Measurements from ENCODE around the gene BMP6. TPM values are rescaled to one million over a fixed set of nuclear protein-coding genes. Genes with fewer than 3 reads are reported as not detected.

The BMP6 gene
- total and polyA plus RNA-seq, 2 donors (not counting 3 experiments of a cell fraction or from before 2014, with no cell fraction given), result 221 to 276 TPM

DNA sequence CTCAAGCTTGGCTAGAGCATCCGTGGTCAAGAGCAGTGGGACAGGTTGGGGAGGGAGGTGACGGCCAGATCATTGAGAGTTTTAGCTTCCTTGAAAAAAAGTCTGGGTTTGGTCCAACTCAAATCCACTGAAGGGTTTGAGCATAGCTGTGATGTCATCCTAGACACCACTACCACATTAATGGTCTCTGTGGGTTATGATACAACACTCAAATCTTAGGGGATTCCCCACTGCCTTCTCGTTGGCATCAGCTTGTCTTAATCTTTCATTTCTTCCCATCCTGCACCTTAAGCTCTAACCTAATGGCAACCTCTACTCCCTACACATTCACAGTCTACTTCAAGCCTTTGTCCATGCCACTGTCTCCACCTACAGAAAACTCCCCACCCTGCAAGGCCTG is 77.3 kb downstream of the BMP6 start:
- Histone ChIP-seq H3K4me2 (ENCODE audit: insufficient read depth, low read length) (no peak overlapping the region), H2AFZ (ENCODE audit: low read depth, low read length) (no peak overlapping the region), H3K4me1 (ENCODE audit: control insufficient read depth, extremely low read depth, insufficient read depth, low read length) (peaks cover 42% of the 10 kb centered on the region), H4K20me1 (replicated peaks; ENCODE audit: control insufficient read depth, extremely low read depth, insufficient read depth, low read length) (peaks cover 27% of the 10 kb centered on the region), H3K79me2 (ENCODE audit: control insufficient read depth, insufficient read depth, low read length) (peaks cover 97% of the 10 kb centered on the region), H3K27me3 (ENCODE audit: control insufficient read depth in 2 of 2, insufficient read depth in 2 of 2, low read length in 2 of 2) (no peaks in the 10 kb centered on the region), H3K4me3 (replicated peaks in 1 of 3; ENCODE audit: insufficient read depth in 1 of 3, low read depth in 1 of 3, low read length in 3 of 3) (no peak overlapping the region), H3K36me3 (ENCODE audit: control insufficient read depth in 2 of 2, extremely low read depth in 1 of 2, insufficient read depth in 2 of 2, low read length in 2 of 2) (peaks cover 21 to 22% of the 10 kb centered on the region in 2 experiments), H3K9ac (replicated peaks; ENCODE audit: extremely low read depth, insufficient read depth, low read length) (no peak overlapping the region), H3K9me3 (replicated peaks; ENCODE audit: control insufficient read depth, insufficient read depth, low read length) (no peaks in the 10 kb centered on the region), H3K9me1 (replicated peaks; ENCODE audit: control insufficient read depth, extremely low read depth, insufficient read depth, low read length) (peaks cover 4% of the 10 kb centered on the region), H3K27ac (ENCODE audit: insufficient read depth, low read depth, low read length) (no peak overlapping the region)
- POLR2A ChIA-PET, result no interaction called here
- TF ChIP-seq POLR2AphosphoS5 (IDR thresholded peaks at IDR 0.05; ENCODE audit: insufficient read depth, low read depth, low read length), result peak; percentile 40
- no peak for TF ChIP-seq FOS (IDR thresholded peaks at IDR 0.05; ENCODE audit: borderline replicate concordance, insufficient read depth, low read length)
- TF ChIP-seq POLR2A (IDR thresholded peaks at IDR 0.05; ENCODE audit: low read depth, low read length), result peak; percentile 30
- TF ChIP-seq EZH2 (IDR thresholded peaks at IDR 0.05; ENCODE audit: borderline replicate concordance, low read depth, low read length, severe bottlenecking), result no peak
- TF ChIP-seq, protein P1, sequence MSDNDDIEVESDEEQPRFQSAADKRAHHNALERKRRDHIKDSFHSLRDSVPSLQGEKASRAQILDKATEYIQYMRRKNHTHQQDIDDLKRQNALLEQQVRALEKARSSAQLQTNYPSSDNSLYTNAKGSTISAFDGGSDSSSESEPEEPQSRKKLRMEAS (IDR thresholded peaks at IDR 0.05; ENCODE audit: insufficient read depth, insufficient read length), result no peak
- intact Hi-C loops (cut with micrococcal nuclease) (no loop called here), dilution Hi-C loops (cut with MboI; ENCODE audit: extremely low pct_ligation_motif_present, low sequenced_read_pairs) (no loop called here)
- BruUV-seq (replicated peaks), result no TSS peak
- FAIRE-seq (no peak), DNase-seq (ENCODE audit: low read depth, low spot score) (no peak)
- CTCF ChIA-PET, result no interaction called here

DNA sequence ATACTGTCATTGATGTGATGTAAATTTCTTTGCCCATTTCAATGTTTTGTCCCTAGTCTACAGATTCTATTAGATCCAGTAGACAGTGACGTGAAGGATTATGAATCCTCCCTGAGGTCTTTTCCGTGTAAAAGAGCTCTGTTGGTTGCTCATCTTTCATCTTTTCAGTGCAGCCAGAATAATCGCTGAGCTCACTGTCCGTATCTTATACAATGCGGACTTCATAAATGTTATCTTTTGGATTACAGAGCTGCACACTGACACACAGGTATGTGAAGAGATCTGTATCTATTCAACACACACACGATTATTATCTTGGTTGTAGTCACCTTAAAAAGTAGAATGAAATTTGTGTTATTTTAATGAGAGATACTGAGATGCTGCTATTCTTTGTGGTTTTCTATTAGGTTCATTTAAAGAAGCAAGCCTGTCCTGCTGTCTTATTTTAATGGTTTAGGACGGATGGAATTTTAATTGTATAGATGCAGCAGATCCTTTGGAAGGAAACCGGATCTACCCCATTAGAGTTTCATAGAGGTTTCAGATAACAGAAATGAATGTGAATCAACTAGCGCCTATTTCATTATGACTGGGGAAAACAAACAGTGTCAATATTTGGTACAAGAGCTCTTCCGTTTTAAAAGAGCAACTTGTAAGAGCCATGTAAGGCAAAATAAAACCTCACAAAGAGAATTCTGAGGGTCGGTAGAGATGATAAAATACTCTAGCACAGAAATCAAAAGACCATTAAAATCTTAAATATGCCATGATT is 79.4 kb downstream of the BMP6 start:
- H3K36me3 ChIP-seq (ENCODE audit: control insufficient read depth in 2 of 2, extremely low read depth in 1 of 2, insufficient read depth in 2 of 2, low read length in 2 of 2), result peaks cover 19 to 20% of the 10 kb centered on the region in 2 experiments
- BruUV-seq (replicated peaks), result no TSS peak
- H4K20me1 ChIP-seq (replicated peaks; ENCODE audit: control insufficient read depth, extremely low read depth, insufficient read depth, low read length), result peaks cover 26% of the 10 kb centered on the region
- H3K9ac ChIP-seq (replicated peaks; ENCODE audit: extremely low read depth, insufficient read depth, low read length), result no peak overlapping the region
- H3K4me1 ChIP-seq (ENCODE audit: control insufficient read depth, extremely low read depth, insufficient read depth, low read length), result peaks cover 42% of the 10 kb centered on the region
- intact Hi-C loops (cut with micrococcal nuclease) (no loop called here), dilution Hi-C loops (cut with MboI; ENCODE audit: extremely low pct_ligation_motif_present, low sequenced_read_pairs) (no loop called here)
- DNase-seq (ENCODE audit: low read depth, low spot score), result no peak
- H2AFZ ChIP-seq (ENCODE audit: low read depth, low read length), result no peak overlapping the region
- H3K79me2 ChIP-seq (ENCODE audit: control insufficient read depth, insufficient read depth, low read length), result peaks cover 97% of the 10 kb centered on the region
- no peak overlapping the region for H3K4me3 ChIP-seq (replicated peaks in 1 of 3; ENCODE audit: insufficient read depth in 1 of 3, low read depth in 1 of 3, low read length in 3 of 3)
- H3K27me3 ChIP-seq (ENCODE audit: control insufficient read depth in 2 of 2, insufficient read depth in 2 of 2, low read length in 2 of 2), result no peaks in the 10 kb centered on the region
- H3K27ac ChIP-seq (ENCODE audit: insufficient read depth, low read depth, low read length), result peak overlapping the region; percentile 24
- peaks cover 4% of the 10 kb centered on the region for H3K9me1 ChIP-seq (replicated peaks; ENCODE audit: control insufficient read depth, extremely low read depth, insufficient read depth, low read length)
- FAIRE-seq, result no peak
- ChIA-PET CTCF (interaction anchor here (1.2 to 1.3 kb wide), 2 partner anchors 42 to 201 kb away, joined by 3 to 4 read pairs; no protein-coding TSS in a partner anchor), POLR2A (no interaction called here)
- no peak overlapping the region for H3K4me2 ChIP-seq (ENCODE audit: insufficient read depth, low read length)
- no peaks in the 10 kb centered on the region for H3K9me3 ChIP-seq (replicated peaks; ENCODE audit: control insufficient read depth, insufficient read depth, low read length)
- TF ChIP-seq, protein P1 (IDR thresholded peaks at IDR 0.05; ENCODE audit: insufficient read depth, insufficient read length), result no peak
- TF ChIP-seq FOS (IDR thresholded peaks at IDR 0.05; ENCODE audit: borderline replicate concordance, insufficient read depth, low read length) (no peak), CTCF (IDR thresholded peaks at IDR 0.05; ENCODE audit: extremely low read depth in 1 of 2, insufficient read depth in 1 of 2, low read depth in 1 of 2, low read length in 2 of 2) (no peak), POLR2AphosphoS5 (IDR thresholded peaks at IDR 0.05; ENCODE audit: insufficient read depth, low read depth, low read length) (no peak), JUN (IDR thresholded peaks at IDR 0.05; ENCODE audit: borderline replicate concordance, insufficient read depth, insufficient read length, low read depth) (no peak), MYC (IDR thresholded peaks at IDR 0.05; ENCODE audit: low read depth, low read length) (no peak), GATA2 (IDR thresholded peaks at IDR 0.05; ENCODE audit: insufficient read depth, insufficient read length, low read depth, low read length) (no peak), POLR2A (IDR thresholded peaks at IDR 0.05; ENCODE audit: low read depth, low read length) (no peak), EZH2 (IDR thresholded peaks at IDR 0.05; ENCODE audit: borderline replicate concordance, low read depth, low read length, severe bottlenecking) (no peak)

Measured in endothelial cell of umbilical vein (primary cell).